GM18873 (cell line): Measurements from ENCODE around the gene PHF21A.

Experiments used
- ATAC-seq: cut with Tn5 transposase; IDR thresholded peaks from one replicate; pipeline ENCODE4 v1.9.1; 2021; ENCODE audit warnings: mild to moderate bottlenecking, moderate library complexity, moderate number of reproducible peaks; ENCODE audit not compliant: unreplicated experiment, low FRiP score

PHF21A gene

DNA sequence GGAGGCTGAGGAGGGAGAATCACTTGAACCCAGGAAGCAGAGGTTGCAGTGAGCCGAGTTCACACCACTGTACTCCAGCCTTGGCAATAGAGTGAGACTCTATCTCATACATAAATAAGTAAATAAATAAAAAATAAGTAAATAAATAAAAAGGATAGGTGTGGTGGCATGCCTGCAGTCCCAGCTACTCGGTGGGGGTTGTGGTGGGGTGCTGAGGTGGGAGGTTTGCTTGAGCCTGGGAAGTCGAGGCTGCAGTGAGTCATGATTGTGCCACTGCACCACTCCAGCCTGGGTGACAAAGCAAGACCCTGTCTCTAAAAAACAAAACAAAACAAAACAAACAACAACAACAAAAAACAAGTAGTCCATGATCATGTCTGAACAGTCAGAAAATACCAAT, 195.7 kb downstream of the PHF21A start:
- no peak for ATAC-seq

DNA sequence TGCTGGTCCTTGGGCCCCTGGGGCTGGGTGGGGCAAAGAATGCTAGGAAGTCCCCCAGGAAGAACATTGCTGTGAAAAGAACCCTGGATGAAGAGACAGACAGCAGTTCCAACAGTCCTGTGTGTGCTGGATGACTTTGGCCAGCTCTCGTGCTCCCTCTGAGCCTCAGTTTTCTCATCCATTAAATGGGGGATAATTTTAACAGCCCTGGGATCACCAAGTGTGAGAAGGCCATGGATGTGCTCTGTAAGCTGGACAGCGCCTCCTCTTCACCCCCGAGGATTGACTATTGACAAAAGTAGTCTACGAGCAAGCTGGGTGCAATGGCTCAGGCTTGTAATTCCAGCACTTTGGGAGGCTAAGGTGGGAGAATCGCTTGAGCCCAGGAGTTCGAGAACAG, 196.3 kb downstream of the PHF21A start:
- ATAC-seq = no peak

GRCh38 chr11:45924036-45924915, 197.0 kb downstream of the PHF21A start:
- no peak for ATAC-seq

GRCh38 chr11:45922425-45923082, 198.7 kb downstream of the PHF21A start, which contains the start of gene LARGE2:
LARGE2 (plus strand) TSS chr11:45922656; CDS start chr11:45922883, 227 bp downstream.
- no peak for ATAC-seq

DNA sequence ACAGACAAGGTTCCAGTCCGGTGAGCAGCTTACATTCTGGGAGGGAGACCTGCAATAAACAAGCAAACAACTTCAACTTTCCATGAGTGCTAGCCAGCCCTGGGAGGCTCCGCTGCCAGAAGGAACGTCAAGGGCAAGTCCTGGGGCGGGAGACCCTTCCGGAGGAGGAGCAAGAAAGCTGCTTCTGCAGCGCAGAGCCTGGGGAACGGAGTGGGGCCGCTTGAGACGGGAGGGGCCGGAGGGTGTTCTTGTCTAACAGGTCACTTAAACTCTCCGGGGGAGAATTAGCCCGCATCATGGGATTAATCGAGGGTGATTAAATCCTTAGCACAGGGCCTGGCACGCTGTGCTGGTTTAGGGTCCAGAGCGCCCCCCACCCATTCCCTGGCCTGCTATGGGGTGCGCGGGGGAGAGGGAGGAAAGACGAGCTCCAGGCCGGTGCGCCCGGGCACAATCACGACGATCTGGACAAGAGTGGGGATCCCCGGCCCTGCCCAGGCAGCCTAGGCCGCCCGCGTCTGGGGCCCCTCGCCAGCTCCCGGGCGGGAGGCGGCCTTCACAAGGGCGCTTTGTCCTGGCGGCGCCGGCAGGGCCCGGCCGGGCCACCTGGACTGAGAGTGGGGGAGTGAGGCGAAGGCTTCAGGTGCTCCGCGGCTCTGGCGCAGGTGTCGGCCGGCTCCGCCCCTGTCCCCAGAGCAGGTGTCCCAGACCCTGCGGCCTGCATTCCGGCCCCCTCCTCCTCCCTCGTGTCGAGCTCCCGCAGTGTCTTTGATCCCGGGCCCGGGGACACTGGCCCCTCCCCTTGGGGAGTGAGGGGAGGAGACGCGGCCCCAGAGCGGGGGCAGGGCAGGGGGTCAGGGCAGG, 199.5 kb downstream of the PHF21A start:
- no peak for ATAC-seq

- ATAC-seq = no peak
Measured at GRCh38 chr11:45920531-45921477, 200.4 kb downstream of the PHF21A start.

DNA sequence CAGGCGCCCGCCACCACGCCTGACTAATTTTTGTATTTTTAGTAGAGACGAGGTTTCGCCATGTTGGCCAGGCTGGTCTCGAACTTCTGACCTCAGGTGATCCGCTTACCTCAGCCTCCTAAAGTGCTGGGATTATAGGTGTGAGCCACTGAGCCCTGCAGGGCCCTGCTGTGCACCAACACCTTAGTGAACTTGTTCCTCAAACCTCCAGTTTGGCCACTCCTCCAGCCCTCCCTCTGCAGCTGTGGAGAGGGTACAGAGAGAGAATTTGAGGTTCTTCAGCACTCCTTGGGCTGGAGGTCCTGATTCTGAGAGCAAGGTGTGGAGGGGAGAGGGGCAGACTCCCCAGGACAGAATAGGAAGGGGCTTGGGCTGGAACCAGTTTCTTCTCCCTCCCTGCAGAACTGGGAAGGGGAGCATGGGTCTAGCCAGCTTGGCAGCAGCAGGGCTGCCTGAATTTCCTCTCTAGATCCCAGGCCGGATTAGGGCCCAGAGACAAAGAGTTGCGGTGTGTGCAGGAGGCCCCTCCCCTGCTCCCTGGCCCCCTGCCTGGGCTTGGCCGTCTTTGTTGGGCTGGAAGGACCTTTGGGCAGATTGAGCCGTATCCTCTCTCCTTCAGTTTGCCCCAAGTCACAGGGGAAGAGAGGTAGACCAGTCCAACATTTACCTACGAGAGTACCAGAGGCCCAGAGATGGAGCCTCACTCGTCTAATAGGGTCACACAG, 201.3 kb downstream of the PHF21A start:
- ATAC-seq = no peak

DNA sequence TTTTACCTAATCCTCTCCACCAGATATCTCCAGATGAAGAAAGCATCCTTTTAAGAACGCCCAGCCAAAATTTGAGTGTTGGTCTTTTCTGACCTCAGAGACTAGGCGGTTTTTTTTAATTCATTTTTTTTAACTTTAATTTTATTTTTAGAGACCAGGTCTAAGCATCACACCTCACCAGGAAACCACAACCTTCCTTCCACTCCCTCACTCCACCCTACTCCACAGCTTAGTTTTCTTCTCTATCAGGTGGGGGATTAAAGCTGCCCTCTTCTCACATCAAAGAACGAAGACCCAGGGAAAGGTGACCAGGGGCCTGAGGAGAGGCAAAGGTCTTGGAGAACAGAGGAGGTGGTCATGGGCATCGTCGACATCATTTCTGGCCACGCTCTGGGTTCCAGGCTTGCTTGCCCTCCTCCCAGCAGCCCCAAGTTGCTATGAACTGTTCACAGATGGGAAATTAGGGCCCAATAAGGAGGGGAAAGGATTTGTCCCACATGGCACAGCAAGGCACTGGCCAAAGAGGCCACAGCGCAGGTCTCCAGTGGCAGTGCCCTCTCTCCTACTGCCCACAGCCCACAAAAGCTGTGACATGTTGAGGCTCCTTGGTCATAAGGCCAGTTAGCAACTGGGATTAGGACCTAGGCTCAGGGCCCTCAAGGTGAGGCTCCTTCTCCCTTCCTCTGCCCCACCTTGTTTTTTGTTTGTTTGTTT, 202.1 kb downstream of the PHF21A start:
- no peak for ATAC-seq

DNA sequence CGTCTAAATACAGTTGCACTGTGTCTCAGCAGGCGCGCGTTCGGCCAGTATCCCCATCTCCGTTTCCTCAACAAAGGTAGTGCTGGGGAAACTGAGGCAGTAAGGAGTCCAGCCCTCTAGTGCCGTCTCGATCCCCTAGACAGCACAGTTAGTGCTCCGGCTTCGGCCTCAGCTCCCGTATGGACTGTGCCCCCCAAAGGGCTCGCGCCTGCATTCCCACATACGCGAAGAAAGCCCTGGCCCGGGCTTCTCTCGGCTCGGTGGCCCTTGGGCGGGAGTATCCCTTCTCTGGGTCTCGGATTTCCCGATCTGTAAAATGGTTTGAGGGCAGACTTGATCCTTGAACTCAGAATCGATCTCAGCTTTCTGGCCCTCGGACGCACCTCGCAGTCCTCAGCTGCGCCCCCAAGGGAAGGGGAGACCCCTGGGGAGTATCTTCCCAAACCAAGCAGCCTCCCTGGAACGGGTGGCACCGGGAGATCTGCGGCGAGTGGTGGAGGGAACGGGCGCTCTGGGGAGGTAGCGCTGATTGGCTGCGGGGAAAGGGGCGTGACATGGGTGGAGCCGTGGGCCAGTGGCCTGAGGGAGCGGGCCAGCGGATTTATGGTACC, 202.8 kb downstream of the PHF21A start:
- no peak for ATAC-seq

- ATAC-seq = peak; percentile 83
Measured at GRCh38 chr11:45917623-45918330, 203.5 kb downstream of the PHF21A start, which contains the start of gene PEX16. PEX16 (minus strand) TSS chr11:45917877; CDS start chr11:45917811, 66 bp downstream.

GRCh38 chr11:45917286-45917622, 204.0 kb downstream of the PHF21A start:
- ATAC-seq = no peak

DNA sequence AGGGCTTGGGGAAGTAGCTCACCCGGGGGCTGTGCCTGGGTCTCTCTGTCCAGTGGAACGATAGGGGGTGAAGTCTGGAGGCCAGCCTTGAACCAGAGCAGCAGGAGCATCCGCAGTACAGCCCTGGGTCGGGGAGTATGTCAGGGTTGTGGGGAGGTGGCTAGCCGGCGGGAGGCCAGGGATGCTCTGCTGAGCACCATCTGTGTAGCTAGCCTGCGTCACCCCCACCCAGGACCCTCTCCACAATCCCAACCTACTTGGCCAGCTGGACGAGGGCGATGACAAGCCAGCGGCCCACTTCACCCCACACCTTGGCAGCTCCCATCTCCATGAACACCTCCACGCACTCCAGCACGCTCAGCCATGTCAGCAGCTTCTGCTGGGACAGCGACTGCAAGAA, 205.8 kb downstream of the PHF21A start:
- no peak for ATAC-seq

DNA sequence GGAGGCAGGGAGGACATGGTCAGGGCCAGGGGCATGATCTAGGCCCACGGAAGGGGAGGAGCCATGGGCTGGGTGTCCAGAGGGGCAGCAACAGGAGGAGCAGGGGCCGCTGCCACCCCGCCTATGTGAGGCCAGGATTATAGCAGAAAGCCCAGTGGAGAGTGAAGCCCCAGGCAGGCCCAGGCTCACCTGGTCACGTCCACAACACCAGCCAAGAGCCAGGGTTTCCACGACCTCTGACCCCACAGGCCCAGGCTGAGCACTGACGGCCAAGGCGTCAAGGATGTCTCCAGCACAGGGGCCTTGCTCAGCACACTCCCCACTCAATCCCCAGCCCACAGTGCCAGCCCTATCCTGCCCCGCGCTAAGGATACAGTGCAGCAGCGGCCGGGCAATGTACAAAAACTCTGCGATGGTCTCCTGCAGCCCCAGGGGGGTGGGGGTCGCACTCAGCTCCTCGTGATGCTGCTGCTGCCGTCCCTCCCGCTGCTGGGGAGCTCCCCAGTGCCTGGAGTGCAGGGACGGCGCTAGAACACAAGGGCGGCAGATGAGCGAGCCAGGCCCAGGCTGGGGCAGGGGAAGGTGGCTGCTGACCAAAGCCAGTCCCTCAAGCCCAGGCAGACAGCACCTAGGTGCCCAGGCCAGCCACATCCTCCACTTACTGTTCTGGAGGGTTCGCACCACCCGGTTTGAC, 207.2 kb downstream of the PHF21A start:
- ATAC-seq = no peak

DNA sequence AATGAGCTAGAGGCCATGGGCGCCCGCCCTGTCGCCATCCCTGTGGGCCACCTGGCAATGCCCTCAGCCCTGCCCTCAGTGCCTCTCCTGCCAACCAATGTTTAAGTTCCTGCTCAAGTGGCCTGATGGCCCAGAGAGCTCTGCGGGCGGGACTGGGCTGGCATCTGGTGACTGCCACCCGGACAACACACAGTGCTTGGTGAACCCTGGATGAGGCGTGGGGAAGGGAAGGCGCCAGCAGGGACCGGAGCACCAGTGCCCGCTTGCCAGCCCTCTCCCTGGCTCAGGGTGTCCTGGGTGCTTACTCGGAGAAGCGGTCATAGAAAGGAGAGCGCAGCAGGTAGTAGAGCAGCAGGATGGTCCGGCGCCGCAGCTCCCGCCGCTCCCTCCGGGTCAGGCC, 207.7 kb downstream of the PHF21A start:
- ATAC-seq = no peak

DNA sequence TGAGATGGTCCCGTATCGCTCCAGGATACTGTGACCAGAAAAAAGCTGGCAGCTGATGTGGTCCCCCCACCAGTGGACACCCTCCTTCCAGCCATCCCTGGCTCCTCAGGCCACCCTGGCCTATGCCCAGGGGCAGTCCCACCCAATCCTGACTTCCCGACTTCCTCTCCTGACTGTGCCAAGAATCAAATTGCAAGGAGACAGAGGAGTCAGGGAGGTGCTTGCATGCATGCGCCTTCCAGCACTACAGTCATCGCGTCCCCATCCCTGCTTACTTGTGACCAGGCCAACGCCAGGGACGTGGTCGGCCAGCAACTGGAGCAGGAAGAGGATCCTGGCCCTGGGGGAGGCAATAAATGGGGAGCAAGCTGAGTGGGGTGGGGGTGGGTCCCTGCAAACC, 210.6 kb downstream of the PHF21A start:
- no peak for ATAC-seq

- ATAC-seq = no peak
Measured at GRCh38 chr11:45909594-45910475, 211.4 kb downstream of the PHF21A start.
